OCI-LY7 (cell line): ENCODE measurements around the gene NKAIN2. TPM values are rescaled to one million over a fixed set of nuclear protein-coding genes. Genes with fewer than 3 reads are reported as not detected.

Source experiments
- BruUV-seq: library from RNA; stranded (reverse); fragments of 400-500 nt; replicated peaks from 2 replicates; lab custom pipeline; 2021; lab: Mats Ljungman, UMichigan
- CTCF ChIA-PET: fragments of 300-600 bp; sonication (Branson Sonifier 250); formaldehyde crosslinking; loops from one replicate; lab custom pipeline; 2022; ENCODE audit warnings: antibody characterized with exemption; ENCODE audit not compliant: unreplicated experiment; lab: Charles Lee
- POLR2A ChIA-PET: fragments of 300-600 bp; sonication (Branson Sonifier 250); formaldehyde crosslinking; loops from one replicate; lab custom pipeline; 2022; ENCODE audit warnings: antibody characterized with exemption; lab: Charles Lee
- DNase-seq: peaks from one replicate; pipeline ENCODE4 v3.0.0-alpha.2; 2015; ENCODE audit warnings: low spot score
- H2AFZ ChIP-seq: fragments of 200-600 bp; sonication (generic), shearing (Covaris generic); 2 replicates; pipeline ENCODE4 v1.6.1; 2014; ENCODE audit warnings: mild to moderate bottlenecking, antibody characterized with exemption, low read length, moderate library complexity
- H3K27ac ChIP-seq: fragments of 200-600 bp; sonication (generic); 2 replicates; pipeline ENCODE4 v1.5.1; 2014; ENCODE audit warnings: mixed run types, low read depth, mild to moderate bottlenecking, moderate library complexity, low read length, inconsistent platforms; ENCODE audit not compliant: poor library complexity, severe bottlenecking
- H3K36me3 ChIP-seq: fragments of 200-600 bp; sonication (generic); 2 replicates; pipeline ENCODE4 v1.6.1; 2014; ENCODE audit warnings: mild to moderate bottlenecking, antibody characterized with exemption, low read length, moderate library complexity, mixed read lengths; ENCODE audit not compliant: insufficient read depth
- H3K4me1 ChIP-seq: fragments of 200-600 bp; sonication (generic); 2 replicates; pipeline ENCODE4 v1.5.1; 2014; ENCODE audit warnings: mild to moderate bottlenecking, low read length; ENCODE audit not compliant: insufficient read depth, poor library complexity, severe bottlenecking
- H3K4me2 ChIP-seq: fragments of 200-600 bp; sonication (generic); 2 replicates; pipeline ENCODE4 v1.6.1; 2014; ENCODE audit warnings: mild to moderate bottlenecking, low read length
- H3K4me3 ChIP-seq: fragments of 200-600 bp; sonication (generic); 2 replicates; pipeline ENCODE4 v1.5.1; 2014; ENCODE audit warnings: mild to moderate bottlenecking, low read depth, low read length; ENCODE audit not compliant: poor library complexity, severe bottlenecking
- H3K79me2 ChIP-seq: fragments of 200-600 bp; sonication (generic); 2 replicates; pipeline ENCODE4 v1.6.1; 2016; ENCODE audit warnings: low read depth, mild to moderate bottlenecking, low read length, moderate library complexity, mixed read lengths; ENCODE audit not compliant: insufficient read depth
- H3K9me2 ChIP-seq: fragments of 200-600 bp; sonication (generic); 2 replicates; pipeline ENCODE4 v1.6.1; 2016; ENCODE audit warnings: mild to moderate bottlenecking, low read length, mixed read lengths; ENCODE audit not compliant: insufficient read depth
- H3K9me3 ChIP-seq: fragments of 200-600 bp; sonication (generic); 2 replicates; pipeline ENCODE4 v1.6.1; 2014; ENCODE audit warnings: mild to moderate bottlenecking, mixed run types, low read length, mixed read lengths
- H4K20me1 ChIP-seq: fragments of 200-600 bp; sonication (generic); 2 replicates; pipeline ENCODE4 v1.6.1; 2014; ENCODE audit warnings: mild to moderate bottlenecking, antibody characterized with exemption, low read length, moderate library complexity, mixed read lengths; ENCODE audit not compliant: insufficient read depth
- CTCF ChIP-seq: fragments of 200-600 bp; sonication (generic); conservative IDR thresholded peaks from 2 replicates; pipeline ENCODE4 v1.5.1; 2014; ENCODE audit warnings: mild to moderate bottlenecking, antibody characterized with exemption, low read length, moderate library complexity, mixed read lengths
- EZH2phosphoT487 ChIP-seq: fragments of 200-600 bp; sonication (generic); IDR thresholded peaks from 2 replicates; pipeline ENCODE4 v1.6.1; 2018; ENCODE audit warnings: low read depth, borderline replicate concordance, mild to moderate bottlenecking, mixed run types, antibody characterized with exemption, low read length, moderate library complexity, mixed read lengths
- intact Hi-C: fragments of 100-400 bp; cut with micrococcal nuclease; formaldehyde crosslinking; loops from one replicate; pipeline ENCODE4 v1.10.0; 2022; ENCODE audit not compliant: unreplicated experiment
- total RNA-seq, 2 experiments: library from RNA; depleted of rRNA in 1 of 2; stranded (reverse); fragments of >200 nt in 1 of 2; shearing (Covaris generic) in 1 of 2; gene quantifications; 2 replicates each; pipeline ENCODE4 v1.2.3, GENCODE V29; 2014 to 2022

Gene NKAIN2
- total RNA-seq, 2 experiments from 2014 or later: not detected

GRCh38 chr6:124677874-124678273 is 874.2 kb downstream of the NKAIN2 start:
- H3K36me3 ChIP-seq: peaks cover 5% of the 10 kb centered on the region; the same call in 1 of the 2 replicates
- no peak overlapping the region for H3K4me3 ChIP-seq
- peaks cover 17% of the 10 kb centered on the region for H3K4me1 ChIP-seq
- peaks cover 51% of the 10 kb centered on the region for H3K9me3 ChIP-seq
- H3K27ac ChIP-seq: no peak overlapping the region
- ChIA-PET CTCF (no interaction called here), POLR2A (no interaction called here)
- DNase-seq: no peak
- no TSS peak for BruUV-seq
- no peaks in the 10 kb centered on the region for H3K79me2 ChIP-seq
- no peak overlapping the region for H2AFZ ChIP-seq
- intact Hi-C loops: no loop called here
- TF ChIP-seq EZH2phosphoT487: no peak
- TF ChIP-seq CTCF: no peak
- H3K9me2 ChIP-seq: no peaks in the 10 kb centered on the region
- H3K4me2 ChIP-seq: no peak overlapping the region
- no peaks in the 10 kb centered on the region for H4K20me1 ChIP-seq

GRCh38 chr6:124679387-124679786 is 875.7 kb downstream of the NKAIN2 start:
- Histone ChIP-seq H4K20me1 (no peaks in the 10 kb centered on the region), H3K9me2 (no peaks in the 10 kb centered on the region), H2AFZ (no peak overlapping the region), H3K36me3 (no peaks in the 10 kb centered on the region; the same call in 1 of the 2 replicates), H3K9me3 (peaks cover 36% of the 10 kb centered on the region; the same call in 1 of the 2 replicates), H3K4me2 (no peak overlapping the region), H3K27ac (no peak overlapping the region), H3K4me1 (peaks cover 13% of the 10 kb centered on the region), H3K79me2 (no peaks in the 10 kb centered on the region), H3K4me3 (no peak overlapping the region)
- CTCF ChIA-PET: no interaction called here
- TF ChIP-seq EZH2phosphoT487 (no peak), CTCF (no peak)
- no peak for DNase-seq
- POLR2A ChIA-PET: no interaction called here
- BruUV-seq: no TSS peak
- intact Hi-C loops: no loop called here

GRCh38 chr6:124682751-124683150 is 879.1 kb downstream of the NKAIN2 start:
- H3K79me2 ChIP-seq: no peaks in the 10 kb centered on the region
- H4K20me1 ChIP-seq: no peaks in the 10 kb centered on the region
- no peaks in the 10 kb centered on the region for H3K9me2 ChIP-seq
- DNase-seq: no peak
- no peaks in the 10 kb centered on the region; the same call in 1 of the 2 replicates for H3K36me3 ChIP-seq
- H3K4me3 ChIP-seq: no peak overlapping the region
- H3K9me3 ChIP-seq: peaks cover 16% of the 10 kb centered on the region; the same call in 1 of the 2 replicates
- ChIA-PET CTCF (no interaction called here), POLR2A (interaction anchor here (1.1 to 1.8 kb wide), 5 partner anchors 12 to 21 kb away, joined by 3 to 6 read pairs (median 3); no protein-coding TSS in a partner anchor)
- TF ChIP-seq CTCF (no peak), EZH2phosphoT487 (no peak)
- no TSS peak for BruUV-seq
- intact Hi-C loops: no loop called here
- no peak overlapping the region for H2AFZ ChIP-seq
- H3K4me1 ChIP-seq: peaks cover 13% of the 10 kb centered on the region
- no peak overlapping the region for H3K27ac ChIP-seq
- no peak overlapping the region for H3K4me2 ChIP-seq
